Aorta (tissue), 5 donors: ENCODE measurements around the gene PTPN13. TPM values are rescaled to one million over a fixed set of nuclear protein-coding genes. Genes with fewer than 3 reads are reported as not detected.

Source experiments
- ATAC-seq: fragments of 200-7000 bp; cut with Tn5 transposase; one replicate; pipeline ENCODE4 v1.9.1; 2022; ENCODE audit warnings: moderate library complexity; ENCODE audit not compliant: low FRiP score
- DNase-seq, 2 donors: peaks; one replicate each; pipeline ENCODE4 v3.0.0-alpha.2; 2020
- H3K27ac ChIP-seq, 2 donors: one replicate each; pipeline ENCODE4 v1.5.1; 2013; ENCODE audit warnings: low read length in 2 of 2, mild to moderate bottlenecking in 2 of 2, moderate library complexity in 2 of 2, control low read depth in 1 of 2, inconsistent platforms in 1 of 2, low read depth in 1 of 2
- H3K27me3 ChIP-seq, 2 donors: one replicate each; pipeline ENCODE4 v1.6.1; 2013; ENCODE audit warnings: control low read depth in 1 of 2, low read length in 1 of 2, mild to moderate bottlenecking in 1 of 2, moderate library complexity in 1 of 2; ENCODE audit not compliant: insufficient read depth in 2 of 2, control insufficient read depth in 1 of 2
- H3K36me3 ChIP-seq, 2 donors: one replicate each; pipeline ENCODE4 v1.6.1; 2013; ENCODE audit warnings: control low read depth in 1 of 2, low read length in 1 of 2, mild to moderate bottlenecking in 1 of 2; ENCODE audit not compliant: insufficient read depth in 2 of 2, control insufficient read depth in 1 of 2
- H3K4me1 ChIP-seq, 2 donors: one replicate each; pipeline ENCODE4 v1.6.1; 2013; ENCODE audit warnings: low read length in 2 of 2, control low read depth in 1 of 2, mild to moderate bottlenecking in 1 of 2, moderate library complexity in 1 of 2; ENCODE audit not compliant: insufficient read depth in 2 of 2, control insufficient read depth in 1 of 2
- H3K4me3 ChIP-seq, 2 donors: one replicate each; pipeline ENCODE4 v1.5.1; 2013; ENCODE audit warnings: low read length in 2 of 2, control low read depth in 1 of 2, mild to moderate bottlenecking in 1 of 2
- H3K9me3 ChIP-seq: one replicate; pipeline ENCODE4 v1.6.1; 2013; ENCODE audit warnings: mild to moderate bottlenecking, low read length; ENCODE audit not compliant: control insufficient read depth
- WGBS, 2 donors: extraction: QIAGEN DNeasy Blood & Tissue Kit; methylation state at CpG; one replicate each; pipeline ENCODE4 v1.1.7; 2013; 5-methylcytosine and 5-hydroxymethylcytosine counted together
- intact Hi-C, 2 donors: fragments of 100-400 bp; cut with DNase I; formaldehyde crosslinking; loops; one replicate each; pipeline versions ENCODE4 v1.14.2 to v1.15.0; 2022
- polyA plus RNA-seq, 2 donors: library from polyadenylated mRNA; stranded (reverse); fragments of 200-250 nt; gene quantifications; one replicate each; pipeline ENCODE4 v1.2.3, GENCODE V29; 2013
- total RNA-seq, 2 donors: library from RNA; stranded (reverse); fragmentation: NEBNext Ultra II Directional; extraction: Animal tissue kit (Norgen Biotek cat#: 25700); gene quantifications; one replicate each; pipeline ENCODE4 v1.2.1, GENCODE V29; 2021
- donor health status: healthy with polysubstance abuse.
- donor health status: Bipolar disorder and iron deficiency.
- donor health status: DM: no; HTN: no; CAD: no.
- donor health status: DM: no; HTN: no; CAD: no.
- donor health status: DM: yes; HTN: yes; CAD: no.

PTPN13 gene
- total and polyA plus RNA-seq, 4 donors, result 1.4 to 30.1 (median 11.4) TPM

GRCh38 chr4:86737244-86737643 lies 143.1 kb downstream of the PTPN13 start:
- Histone ChIP-seq H3K36me3 (peaks cover 0 to 1% of the 10 kb centered on the region in 2 donors), H3K4me3 (no peak overlapping the region), H3K27me3 (no peaks in the 10 kb centered on the region), H3K4me1 (no peaks in the 10 kb centered on the region), H3K27ac (no peak overlapping the region), H3K9me3 (no peaks in the 10 kb centered on the region)
- intact Hi-C loops, result no loop called here
- ATAC-seq, result no peak
- WGBS, 2 donors, result 89 to 90% methylated on average over 1 of the region's 1 CpG
- DNase-seq, result no peak

DNA sequence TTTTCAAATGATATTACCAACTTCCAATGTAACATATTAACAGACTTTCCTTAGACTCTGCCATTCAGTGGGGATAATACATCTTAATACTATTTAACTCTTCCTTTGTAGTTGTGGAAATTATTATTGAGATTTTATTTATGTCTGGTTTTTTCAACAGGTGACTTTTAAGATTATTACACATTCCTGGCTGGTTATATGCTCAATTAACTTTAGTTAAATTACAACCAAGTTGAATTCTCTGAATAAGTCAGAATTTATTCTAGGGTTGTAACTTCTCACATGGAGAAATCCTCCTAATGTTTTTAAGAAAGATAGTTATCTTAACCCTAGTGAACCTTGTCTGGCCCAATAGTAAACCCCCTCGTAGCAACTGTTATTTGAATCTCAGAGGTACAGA lies 147.7 kb downstream of the PTPN13 start:
- ATAC-seq (no peak), DNase-seq (no peak)
- Histone ChIP-seq H3K4me3 (no peak overlapping the region), H3K9me3 (no peaks in the 10 kb centered on the region), H3K27me3 (no peaks in the 10 kb centered on the region), H3K4me1 (no peaks in the 10 kb centered on the region), H3K36me3 (no peaks in the 10 kb centered on the region), H3K27ac (no peak overlapping the region)
- 89 to 92% methylated on average over 1 of the region's 1 CpG for WGBS, 2 donors
- intact Hi-C loops, result no loop called here

DNA sequence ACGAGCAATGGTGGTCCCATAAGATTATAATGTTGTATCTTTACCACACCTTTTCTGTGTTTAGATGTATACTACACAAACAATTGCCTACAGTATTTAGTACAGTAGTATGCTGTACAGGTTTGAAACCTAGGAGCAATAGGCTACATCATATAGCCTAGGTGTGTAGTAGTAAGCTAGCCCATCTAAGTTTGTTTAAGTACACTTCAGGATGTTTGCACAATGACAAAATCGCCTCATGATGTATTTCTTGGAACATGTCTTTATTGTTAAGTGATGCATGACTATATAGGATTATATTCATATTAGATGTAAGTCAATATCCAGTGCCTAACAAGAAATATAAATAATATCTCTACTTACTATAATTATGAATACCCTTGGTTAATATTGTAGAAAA lies 150.5 kb downstream of the PTPN13 start:
- no peak for DNase-seq
- no peak for ATAC-seq
- intact Hi-C loops, result no loop called here
- no peaks in the 10 kb centered on the region for H3K27me3 ChIP-seq
- 90 to 93% methylated on average over 2 of the region's 2 CpGs for WGBS, 2 donors
- H3K36me3 ChIP-seq, result no peaks in the 10 kb centered on the region
- no peak overlapping the region for H3K4me3 ChIP-seq
- H3K9me3 ChIP-seq, result no peaks in the 10 kb centered on the region
- no peaks in the 10 kb centered on the region for H3K4me1 ChIP-seq
- H3K27ac ChIP-seq, result no peak overlapping the region

GRCh38 chr4:86749121-86749520 lies 155.0 kb downstream of the PTPN13 start:
- H3K9me3 ChIP-seq, result no peaks in the 10 kb centered on the region
- no peak for ATAC-seq
- H3K4me1 ChIP-seq, result no peaks in the 10 kb centered on the region
- no peak for DNase-seq
- intact Hi-C loops, result no loop called here
- no peak overlapping the region for H3K4me3 ChIP-seq
- H3K27ac ChIP-seq, result no peak overlapping the region
- H3K27me3 ChIP-seq, result no peaks in the 10 kb centered on the region
- peaks cover 0 to 2% of the 10 kb centered on the region in 2 donors for H3K36me3 ChIP-seq

DNA sequence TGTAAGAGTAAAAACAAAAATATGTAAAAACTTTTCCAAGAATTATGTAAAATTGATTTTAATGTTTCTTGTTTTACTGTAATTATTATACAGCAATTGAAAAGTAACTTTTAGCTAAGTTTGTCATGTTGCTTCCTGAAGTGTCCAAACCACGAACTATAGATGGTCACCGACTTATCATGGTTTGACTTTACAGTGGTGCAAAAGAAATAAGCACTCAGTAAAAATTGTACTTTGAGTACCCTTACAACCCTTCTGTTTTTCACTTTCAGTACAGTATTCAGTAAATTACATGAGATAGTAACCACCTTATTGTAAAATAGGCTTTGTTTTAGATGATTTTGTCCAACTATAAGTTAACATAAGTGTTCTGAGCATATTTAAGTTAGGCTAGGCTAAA lies 161.3 kb downstream of the PTPN13 start:
- no peak for ATAC-seq
- H3K27ac ChIP-seq, result no peak overlapping the region
- no peak for DNase-seq
- peaks cover 0 to 2% of the 10 kb centered on the region in 2 donors for H3K36me3 ChIP-seq
- H3K4me3 ChIP-seq, result no peak overlapping the region
- no peaks in the 10 kb centered on the region for H3K9me3 ChIP-seq
- no peaks in the 10 kb centered on the region for H3K27me3 ChIP-seq
- 94 to 95% methylated on average over 2 of the region's 2 CpGs for WGBS, 2 donors
- intact Hi-C loops, result no loop called here
- H3K4me1 ChIP-seq, result no peaks in the 10 kb centered on the region

DNA sequence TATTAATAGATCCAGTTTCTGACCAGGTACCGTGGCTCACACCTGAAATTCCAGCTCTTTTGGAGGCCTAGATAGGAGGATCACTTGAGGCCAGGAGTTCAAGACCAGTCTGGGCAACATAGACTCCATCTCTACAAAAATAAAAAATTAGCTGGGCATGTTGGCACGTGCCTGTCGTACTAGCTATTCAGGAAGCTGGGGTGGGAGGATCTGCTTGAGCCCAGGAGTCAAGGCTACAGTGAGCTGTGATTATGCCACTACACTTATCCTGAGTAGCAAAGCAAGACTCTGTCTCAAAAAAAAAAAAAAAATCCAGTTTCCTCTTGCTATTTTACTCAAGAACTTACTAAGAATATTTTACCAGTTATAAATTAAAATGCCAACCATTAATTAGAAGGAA lies 163.4 kb downstream of the PTPN13 start:
- H3K27ac ChIP-seq, result no peak overlapping the region
- H3K36me3 ChIP-seq, result no peaks in the 10 kb centered on the region
- H3K9me3 ChIP-seq, result no peaks in the 10 kb centered on the region
- 60 to 84% methylated on average over 3 of the region's 3 CpGs for WGBS, 2 donors
- ATAC-seq, result no peak
- H3K27me3 ChIP-seq, result no peaks in the 10 kb centered on the region
- no peaks in the 10 kb centered on the region for H3K4me1 ChIP-seq
- H3K4me3 ChIP-seq, result no peak overlapping the region
- DNase-seq, result no peak
- intact Hi-C loops, result no loop called here

DNA sequence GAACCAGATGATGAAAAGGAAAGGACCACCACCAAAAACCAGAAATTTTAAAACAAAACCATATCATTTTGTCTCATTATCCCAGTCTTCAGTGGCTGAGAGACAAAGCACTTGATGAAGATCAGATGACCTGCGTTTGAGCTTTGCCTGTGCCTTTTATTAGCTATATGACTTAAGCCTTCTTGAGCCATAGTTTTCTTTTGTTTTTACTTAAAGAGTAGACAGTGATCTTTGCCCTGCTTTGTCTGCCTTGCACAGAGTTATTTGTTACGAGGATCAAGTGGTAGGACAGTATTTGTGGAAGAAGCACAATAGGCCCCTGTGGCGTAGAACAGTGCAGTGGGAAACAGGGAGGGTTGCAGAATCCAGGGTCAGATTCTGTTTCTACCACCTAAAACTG lies 165.2 kb downstream of the PTPN13 start:
- ATAC-seq (no peak), DNase-seq (no peak)
- H3K27ac ChIP-seq, result no peak overlapping the region
- no peaks in the 10 kb centered on the region for H3K4me1 ChIP-seq
- H3K36me3 ChIP-seq, result no peaks in the 10 kb centered on the region
- intact Hi-C loops, result no loop called here
- no peaks in the 10 kb centered on the region for H3K9me3 ChIP-seq
- H3K4me3 ChIP-seq, result no peak overlapping the region
- no peaks in the 10 kb centered on the region for H3K27me3 ChIP-seq
- 88 to 92% methylated on average over 3 of the region's 3 CpGs for WGBS, 2 donors

GRCh38 chr4:86762649-86763048 lies 168.5 kb downstream of the PTPN13 start:
- Histone ChIP-seq H3K4me1 (no peaks in the 10 kb centered on the region), H3K27ac (no peak overlapping the region), H3K27me3 (no peaks in the 10 kb centered on the region), H3K36me3 (no peaks in the 10 kb centered on the region), H3K9me3 (no peaks in the 10 kb centered on the region), H3K4me3 (no peak overlapping the region)
- WGBS, 2 donors, result 84 to 85% methylated on average over 5 of the region's 5 CpGs
- no peak for ATAC-seq
- intact Hi-C loops, result no loop called here
- peak in 1 of 2 donors; percentile 36 for DNase-seq

- no peak overlapping the region for H3K27ac ChIP-seq
- no peak overlapping the region for H3K4me3 ChIP-seq
- H3K9me3 ChIP-seq, result no peaks in the 10 kb centered on the region
- ATAC-seq, result no peak
- H3K4me1 ChIP-seq, result no peaks in the 10 kb centered on the region
- DNase-seq, result no peak
- no peaks in the 10 kb centered on the region for H3K27me3 ChIP-seq
- WGBS, 2 donors, result 91 to 95% methylated on average over 4 of the region's 4 CpGs
- intact Hi-C loops, result loop anchor here in 1 of 2 donors (10.0 kb wide), 1 partner anchor 275 kb away; no protein-coding TSS in a partner anchor
- H3K36me3 ChIP-seq, result no peaks in the 10 kb centered on the region
Observed at GRCh38 chr4:86769794-86770193, 175.7 kb downstream of the PTPN13 start.
